EH (cell line): ENCODE measurements around the gene FBXO28.

ENCODE experiments used
- DNase-seq: peaks from one replicate; pipeline ENCODE4 v3.0.0-alpha.2; 2015; ENCODE audit warnings: low read depth

Gene FBXO28

GRCh38 chr1:224157316-224157715 is 43.4 kb downstream of the FBXO28 start:
- DNase-seq = no peak

DNA sequence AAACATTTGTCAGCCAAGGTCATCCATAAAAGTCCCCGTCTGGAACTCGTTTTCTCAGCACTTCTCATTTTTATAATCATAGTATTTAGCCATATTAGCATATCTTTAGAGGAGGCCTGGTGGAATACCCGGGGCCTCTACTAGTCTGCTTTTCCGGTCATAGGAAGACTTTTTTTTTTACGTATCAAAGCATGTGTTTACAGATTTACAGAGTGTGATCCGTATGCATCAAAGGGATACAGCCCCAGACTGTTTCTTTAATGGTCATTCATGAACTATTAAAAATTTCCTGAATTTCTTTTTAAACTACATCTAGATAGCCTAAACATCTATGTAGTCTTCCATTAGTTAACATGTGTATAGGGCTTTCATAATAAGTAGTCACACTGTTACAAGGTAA is 45.6 kb downstream of the FBXO28 start:
- no peak for DNase-seq

- DNase-seq = no peak
Measured at GRCh38 chr1:224160171-224160682, 46.3 kb downstream of the FBXO28 start.

GRCh38 chr1:224162768-224163167 is 48.9 kb downstream of the FBXO28 start:
- DNase-seq = no peak

- no peak for DNase-seq
Measured at GRCh38 chr1:224163311-224163710, 49.4 kb downstream of the FBXO28 start.

- peak; percentile 87 for DNase-seq
Measured at GRCh38 chr1:224168859-224169380, 55.0 kb downstream of the FBXO28 start.

GRCh38 chr1:224169718-224170270 is 55.9 kb downstream of the FBXO28 start:
- DNase-seq = peak; percentile 61

DNA sequence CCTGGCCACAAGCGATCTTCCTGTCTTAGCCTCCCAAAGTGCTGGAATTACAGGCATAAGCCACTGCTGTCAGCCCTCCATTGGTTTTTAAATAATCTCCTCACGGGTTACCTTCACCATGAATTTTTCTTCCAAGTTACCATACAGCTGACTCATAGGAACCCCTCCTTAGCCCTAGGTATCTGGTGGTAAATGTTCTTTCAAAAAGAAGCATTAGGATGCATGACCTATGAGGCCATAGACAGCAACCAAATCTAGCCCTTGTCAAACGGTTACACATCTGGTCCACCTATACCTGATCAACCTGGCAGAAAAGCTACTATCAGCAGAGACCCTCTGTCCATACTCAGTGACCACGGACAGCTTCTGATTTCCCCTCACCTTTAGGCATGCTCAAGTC is 56.4 kb downstream of the FBXO28 start:
- DNase-seq = no peak

DNA sequence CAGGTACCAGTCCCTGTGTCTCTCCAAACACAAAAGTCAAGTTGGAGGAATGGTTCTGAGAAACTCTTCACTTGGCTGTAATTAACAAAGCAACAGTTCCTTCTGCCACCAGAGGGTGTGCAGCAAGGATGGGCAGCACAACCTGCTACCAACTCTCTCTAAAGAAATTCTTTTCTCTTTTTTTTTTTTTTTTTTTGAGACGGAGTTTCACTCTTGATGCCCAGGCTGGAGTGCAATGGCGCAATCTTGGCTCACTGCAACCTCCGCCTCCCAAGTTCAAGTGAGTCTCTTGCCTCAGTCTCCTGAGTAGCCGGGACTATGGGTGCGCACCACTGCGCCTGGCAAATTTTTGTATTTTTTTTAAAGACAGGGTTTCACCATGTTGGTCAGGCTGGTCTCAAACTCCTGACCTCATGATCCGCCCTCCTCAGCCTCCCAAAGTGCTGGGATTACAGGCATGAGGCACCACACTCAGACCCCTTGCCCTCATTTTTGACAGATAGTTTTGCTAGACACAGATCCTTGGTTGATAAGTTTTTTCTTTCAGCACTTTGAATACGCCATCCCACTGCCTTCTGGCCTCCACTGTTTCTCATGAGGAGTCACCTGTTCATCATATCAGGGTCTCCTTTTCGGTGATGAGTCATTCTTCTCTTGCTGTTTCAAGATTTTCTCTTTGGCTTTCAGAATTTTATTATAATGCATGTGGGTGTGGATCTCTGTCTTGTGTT is 57.0 kb downstream of the FBXO28 start:
- peak; percentile 45 for DNase-seq

- DNase-seq = no peak
Measured at GRCh38 chr1:224172229-224172628, 58.3 kb downstream of the FBXO28 start.

GRCh38 chr1:224173523-224173922 is 59.6 kb downstream of the FBXO28 start:
- DNase-seq = peak; percentile 31

DNA sequence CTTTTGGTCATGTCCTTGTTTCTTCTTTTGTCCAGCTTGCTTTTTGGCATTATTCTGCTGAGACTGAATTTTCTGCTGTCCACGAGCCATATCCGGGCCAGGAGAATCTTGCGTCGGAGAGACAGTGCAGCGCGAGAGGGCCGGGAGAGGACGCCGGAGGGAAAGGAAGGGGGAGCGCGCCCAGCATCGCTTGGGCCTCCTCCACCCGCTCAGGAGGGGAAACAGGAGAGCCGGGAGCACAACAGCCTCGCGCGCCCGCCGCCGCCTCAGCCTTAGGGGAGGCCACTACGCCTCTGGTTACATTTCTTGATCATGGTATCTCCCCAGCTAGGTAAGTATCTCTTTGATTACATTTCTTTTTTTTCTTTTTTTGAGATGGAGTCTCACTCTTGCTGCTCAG is 61.7 kb downstream of the FBXO28 start:
- DNase-seq = peak; percentile 45

DNA sequence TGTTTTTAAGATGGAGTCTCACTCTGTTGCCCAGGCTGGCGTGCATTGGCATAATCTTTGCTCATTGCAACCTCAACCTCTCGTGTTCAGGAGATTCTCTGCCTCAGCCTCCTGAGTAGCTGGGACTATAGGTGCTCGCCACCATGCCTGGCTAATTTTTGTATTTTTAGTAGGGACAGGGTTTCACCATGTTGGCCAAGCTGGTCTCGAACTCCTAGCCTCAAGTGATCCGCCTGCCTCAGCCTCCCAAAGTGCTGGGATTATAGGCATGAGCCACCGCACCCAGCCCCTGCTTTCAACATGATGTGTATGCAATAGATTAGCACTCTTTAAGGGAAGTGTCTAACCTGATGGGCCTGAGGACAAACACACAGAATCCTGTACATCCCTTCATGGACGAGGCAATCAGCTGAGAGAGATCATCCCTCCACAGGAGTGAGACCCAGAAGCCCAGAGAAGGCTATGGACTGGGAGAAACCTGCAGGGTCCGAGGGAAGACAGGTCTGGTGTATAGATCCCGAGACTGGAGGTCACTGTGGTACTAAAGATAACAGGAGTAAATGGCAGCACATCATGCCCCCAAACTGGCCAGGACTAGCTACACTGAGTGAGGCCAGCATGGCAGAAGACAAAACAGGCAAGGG is 63.6 kb downstream of the FBXO28 start:
- no peak for DNase-seq

GRCh38 chr1:224178894-224179293 is 65.0 kb downstream of the FBXO28 start:
- DNase-seq = no peak

DNA sequence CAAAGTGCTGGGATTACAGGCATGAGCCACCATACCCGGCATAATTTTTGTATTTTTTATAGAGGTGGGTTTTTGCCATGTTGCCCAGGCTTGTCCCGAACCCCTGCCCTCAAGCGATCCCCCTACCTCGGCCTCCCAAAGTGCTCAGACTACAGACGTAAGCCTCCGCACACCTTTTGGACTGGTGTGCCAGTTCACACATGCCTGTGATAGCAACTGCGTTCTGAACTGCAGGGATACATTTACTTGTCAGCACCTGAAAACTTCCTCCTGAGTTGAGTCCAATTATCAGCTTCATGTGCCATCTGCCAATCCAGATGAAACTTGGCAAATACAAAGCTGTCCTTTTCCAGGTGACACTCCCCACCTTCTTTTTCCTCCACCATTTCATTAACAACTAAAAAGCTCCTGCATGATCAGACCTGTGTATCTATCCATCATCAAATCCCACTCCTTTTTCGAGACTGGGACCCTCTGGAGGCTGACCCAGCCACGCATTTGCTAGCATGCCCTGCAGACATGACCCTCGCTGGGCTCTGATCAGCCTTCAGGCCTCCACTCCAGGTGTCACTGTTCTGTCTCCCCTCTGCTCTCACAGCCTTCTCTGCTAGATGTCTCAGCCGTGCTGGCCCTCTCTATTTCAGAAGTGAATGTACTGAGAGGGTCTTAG is 67.0 kb downstream of the FBXO28 start:
- no peak for DNase-seq

- DNase-seq = no peak
Measured at GRCh38 chr1:224181453-224181810, 67.5 kb downstream of the FBXO28 start.

GRCh38 chr1:224182057-224182865 is 68.3 kb downstream of the FBXO28 start:
- no peak for DNase-seq

DNA sequence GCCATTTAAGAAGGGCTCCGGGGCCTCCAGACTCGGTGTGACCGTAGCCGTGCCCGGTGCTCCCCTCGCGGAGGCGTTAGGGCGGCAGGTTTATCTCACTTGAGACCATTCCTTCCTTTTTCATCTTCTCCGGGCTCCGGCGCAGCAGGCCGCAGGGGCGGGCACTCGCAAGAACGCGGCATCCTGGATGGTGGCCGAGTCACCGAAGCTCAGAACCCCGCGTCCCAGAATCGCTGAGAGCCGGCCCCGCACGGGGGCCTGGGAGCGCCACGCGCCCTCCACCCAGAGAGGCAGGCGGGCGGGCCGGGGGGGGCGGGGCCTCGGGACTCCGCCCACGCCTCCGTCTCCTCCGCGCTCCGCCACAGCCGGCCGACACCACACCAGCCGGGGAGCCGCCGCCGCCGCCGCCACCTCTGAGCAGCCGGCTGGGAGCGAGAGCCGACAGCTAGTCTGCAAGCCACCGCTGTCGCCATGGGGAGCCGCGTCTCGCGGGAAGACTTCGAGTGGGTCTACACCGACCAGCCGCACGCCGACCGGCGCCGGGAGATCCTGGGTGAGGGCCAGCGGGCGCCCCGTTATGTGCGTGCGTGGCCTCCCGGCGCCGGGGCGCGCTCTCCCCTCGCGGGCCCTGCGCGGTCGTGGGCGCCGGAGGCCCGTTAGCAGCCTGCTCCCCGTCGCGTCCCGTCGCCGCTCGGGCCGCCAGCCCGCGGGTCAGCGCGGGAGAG is 69.1 kb downstream of the FBXO28 start, which contains the start of gene DEGS1:
TSS of gene DEGS1 (plus strand) at position 375 of the 725 bp plus-strand sequence. CDS start at position 472, 97 bp downstream.
- DNase-seq = peak; percentile 85

DNA sequence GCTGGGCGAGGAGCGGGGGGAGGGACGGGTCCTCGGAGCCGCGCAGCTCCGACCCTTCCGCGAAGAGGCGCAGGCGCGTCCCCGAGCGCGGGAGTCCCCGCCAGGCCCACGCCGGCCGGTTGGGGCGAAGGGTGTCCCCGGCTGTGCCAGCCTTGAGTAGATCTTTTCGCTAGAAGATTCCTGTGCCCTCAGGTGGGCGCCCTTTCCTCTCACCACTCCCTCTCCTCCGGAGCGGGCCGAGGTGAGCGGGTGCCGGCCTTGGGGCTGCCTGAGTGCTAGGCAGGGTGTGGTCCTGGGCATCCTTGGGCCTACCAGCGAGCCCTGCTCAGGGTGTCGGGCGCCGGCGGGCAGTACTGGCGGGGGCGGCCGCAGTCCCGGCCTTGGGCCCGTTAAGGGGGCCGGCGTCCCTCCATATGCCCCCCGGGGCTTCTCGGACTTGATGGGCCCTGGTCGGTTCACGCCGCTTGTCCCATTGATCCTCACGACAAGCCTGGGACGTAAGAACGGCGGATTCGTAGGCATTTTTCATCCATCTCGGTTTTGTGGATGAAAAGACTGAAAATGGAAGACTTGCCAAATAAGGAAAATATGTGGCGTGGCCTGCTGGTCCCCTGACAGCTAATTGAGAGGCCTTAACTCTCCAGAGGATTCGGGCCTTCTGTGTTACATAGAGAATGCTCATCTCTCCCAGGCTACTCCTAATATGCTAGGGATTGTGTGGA is 69.8 kb downstream of the FBXO28 start:
- DNase-seq = peak; percentile 79

GRCh38 chr1:224185208-224185607 is 71.3 kb downstream of the FBXO28 start:
- DNase-seq = no peak
